IPS-18a (cell line): ENCODE measurements around the gene TAF1A.

ENCODE experiments used
- H3K27ac ChIP-seq: one replicate; pipeline ENCODE4 v1.5.1; 2013; ENCODE audit warnings: low read length
- H3K27me3 ChIP-seq: one replicate; pipeline ENCODE4 v1.6.1; 2013; ENCODE audit warnings: mild to moderate bottlenecking, low read length; ENCODE audit not compliant: control insufficient read depth, insufficient read depth
- H3K36me3 ChIP-seq: one replicate; pipeline ENCODE4 v1.6.1; 2013; ENCODE audit warnings: low read depth, low read length; ENCODE audit not compliant: control insufficient read depth
- H3K4me1 ChIP-seq: one replicate; pipeline ENCODE4 v1.6.1; 2013; ENCODE audit warnings: low read depth, low read length; ENCODE audit not compliant: control insufficient read depth
- H3K4me3 ChIP-seq: one replicate; pipeline ENCODE4 v1.5.1; 2013; ENCODE audit warnings: low read length
- H3K9ac ChIP-seq: one replicate; pipeline ENCODE4 v1.6.1; 2013; ENCODE audit warnings: mild to moderate bottlenecking, low read length, moderate library complexity
- H3K9me3 ChIP-seq: one replicate; pipeline ENCODE4 v1.6.1; 2013; ENCODE audit warnings: low read depth, low read length; ENCODE audit not compliant: control insufficient read depth

TAF1A gene

GRCh38 chr1:222547944-222548671, 41.6 kb downstream of the TAF1A start, which contains the start of gene HHIPL2:
Gene HHIPL2 (minus strand): TSS chr1:222548104. CDS start chr1:222548044, 60 bp downstream.
- H3K9ac ChIP-seq = no peak within 1 kb of the TSS
- H3K27ac ChIP-seq = no peak within 1 kb of the TSS
- H3K9me3 ChIP-seq = no peaks in the 10 kb centered on the region
- H3K4me1 ChIP-seq = peaks cover 11% of the 10 kb centered on the region
- no peaks in the 10 kb centered on the region for H3K27me3 ChIP-seq
- no peaks in the 10 kb centered on the region for H3K36me3 ChIP-seq
- no peak within 1 kb of the TSS for H3K4me3 ChIP-seq

- Histone ChIP-seq H3K4me3 (no peak overlapping the region), H3K36me3 (no peaks in the 10 kb centered on the region), H3K9ac (no peak overlapping the region), H3K27ac (no peak overlapping the region), H3K9me3 (no peaks in the 10 kb centered on the region), H3K4me1 (peaks cover 11% of the 10 kb centered on the region), H3K27me3 (no peaks in the 10 kb centered on the region)
Measured at GRCh38 chr1:222547260-222547614, 42.5 kb downstream of the TAF1A start.

GRCh38 chr1:222546548-222547259, 43.0 kb downstream of the TAF1A start:
- no peak overlapping the region for H3K9ac ChIP-seq
- H3K36me3 ChIP-seq = no peaks in the 10 kb centered on the region
- no peak overlapping the region for H3K4me3 ChIP-seq
- H3K9me3 ChIP-seq = no peaks in the 10 kb centered on the region
- no peak overlapping the region for H3K27ac ChIP-seq
- peaks cover 11% of the 10 kb centered on the region for H3K4me1 ChIP-seq
- H3K27me3 ChIP-seq = no peaks in the 10 kb centered on the region

- no peaks in the 10 kb centered on the region for H3K27me3 ChIP-seq
- H3K9me3 ChIP-seq = no peaks in the 10 kb centered on the region
- no peak overlapping the region for H3K27ac ChIP-seq
- no peak overlapping the region for H3K9ac ChIP-seq
- no peaks in the 10 kb centered on the region for H3K36me3 ChIP-seq
- no peak overlapping the region for H3K4me3 ChIP-seq
- peaks cover 11% of the 10 kb centered on the region for H3K4me1 ChIP-seq
Measured at GRCh38 chr1:222546091-222546490, 43.6 kb downstream of the TAF1A start.

- no peak overlapping the region for H3K27ac ChIP-seq
- no peaks in the 10 kb centered on the region for H3K27me3 ChIP-seq
- H3K9me3 ChIP-seq = no peaks in the 10 kb centered on the region
- peaks cover 11% of the 10 kb centered on the region for H3K4me1 ChIP-seq
- no peak overlapping the region for H3K4me3 ChIP-seq
- H3K9ac ChIP-seq = no peak overlapping the region
- no peaks in the 10 kb centered on the region for H3K36me3 ChIP-seq
Measured at GRCh38 chr1:222543817-222544216, 45.9 kb downstream of the TAF1A start.

GRCh38 chr1:222540598-222540995, 49.1 kb downstream of the TAF1A start:
- H3K4me1 ChIP-seq = no peaks in the 10 kb centered on the region
- H3K9ac ChIP-seq = no peak overlapping the region
- no peaks in the 10 kb centered on the region for H3K27me3 ChIP-seq
- no peak overlapping the region for H3K27ac ChIP-seq
- no peak overlapping the region for H3K4me3 ChIP-seq
- no peaks in the 10 kb centered on the region for H3K9me3 ChIP-seq
- H3K36me3 ChIP-seq = no peaks in the 10 kb centered on the region

GRCh38 chr1:222539951-222540597, 49.7 kb downstream of the TAF1A start:
- no peak overlapping the region for H3K27ac ChIP-seq
- no peaks in the 10 kb centered on the region for H3K27me3 ChIP-seq
- H3K36me3 ChIP-seq = no peaks in the 10 kb centered on the region
- no peak overlapping the region for H3K9ac ChIP-seq
- no peaks in the 10 kb centered on the region for H3K4me1 ChIP-seq
- H3K9me3 ChIP-seq = no peaks in the 10 kb centered on the region
- H3K4me3 ChIP-seq = no peak overlapping the region

GRCh38 chr1:222535455-222535854, 54.3 kb downstream of the TAF1A start:
- no peaks in the 10 kb centered on the region for H3K4me1 ChIP-seq
- no peak overlapping the region for H3K9ac ChIP-seq
- no peak overlapping the region for H3K27ac ChIP-seq
- no peaks in the 10 kb centered on the region for H3K9me3 ChIP-seq
- H3K27me3 ChIP-seq = no peaks in the 10 kb centered on the region
- no peak overlapping the region for H3K4me3 ChIP-seq
- H3K36me3 ChIP-seq = no peaks in the 10 kb centered on the region

GRCh38 chr1:222530852-222531251, 58.9 kb downstream of the TAF1A start:
- Histone ChIP-seq H3K9me3 (no peaks in the 10 kb centered on the region), H3K27ac (no peak overlapping the region), H3K27me3 (no peaks in the 10 kb centered on the region), H3K9ac (no peak overlapping the region), H3K4me1 (no peaks in the 10 kb centered on the region), H3K36me3 (no peaks in the 10 kb centered on the region), H3K4me3 (no peak overlapping the region)

- Histone ChIP-seq H3K4me1 (no peaks in the 10 kb centered on the region), H3K27ac (no peak overlapping the region), H3K4me3 (no peak overlapping the region), H3K27me3 (no peaks in the 10 kb centered on the region), H3K9ac (no peak overlapping the region), H3K36me3 (no peaks in the 10 kb centered on the region), H3K9me3 (no peaks in the 10 kb centered on the region)
Measured at GRCh38 chr1:222529916-222530315, 59.8 kb downstream of the TAF1A start.

GRCh38 chr1:222529181-222529580, 60.6 kb downstream of the TAF1A start:
- no peak overlapping the region for H3K4me3 ChIP-seq
- H3K27ac ChIP-seq = no peak overlapping the region
- H3K9ac ChIP-seq = no peak overlapping the region
- H3K27me3 ChIP-seq = no peaks in the 10 kb centered on the region
- no peaks in the 10 kb centered on the region for H3K9me3 ChIP-seq
- no peaks in the 10 kb centered on the region for H3K4me1 ChIP-seq
- no peaks in the 10 kb centered on the region for H3K36me3 ChIP-seq
